GM20431 (cell line): Measurements from ENCODE around the gene LPCAT2.

Source experiments
- in situ Hi-C: fragments of 300-500 bp; cut with MseI, MboI; formaldehyde crosslinking; loops from one replicate; pipeline ENCODE4 v1.15.0; 2020; ENCODE audit warnings: low sequenced_read_pairs; ENCODE audit not compliant: unreplicated experiment

Gene LPCAT2

DNA sequence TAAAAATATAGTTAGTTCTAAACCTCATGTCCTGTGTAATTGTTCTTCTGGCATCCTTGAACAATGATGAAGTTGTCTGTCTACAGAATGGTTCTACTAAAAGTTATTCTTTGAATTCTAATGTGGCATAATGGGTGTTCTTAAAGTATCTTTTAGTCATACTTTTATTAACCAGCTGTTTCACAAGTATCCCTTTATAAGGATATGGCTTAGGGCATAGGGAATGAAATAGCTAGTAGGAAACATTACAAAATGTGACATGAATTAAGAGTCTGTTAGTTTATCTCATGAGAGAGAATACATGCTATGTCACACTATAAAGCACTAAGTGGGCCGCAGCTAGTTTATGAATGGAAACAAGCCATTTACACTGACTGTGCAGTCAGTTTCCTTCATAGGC, 31.3 kb downstream of the LPCAT2 start:
- in situ Hi-C loops = no loop called here

DNA sequence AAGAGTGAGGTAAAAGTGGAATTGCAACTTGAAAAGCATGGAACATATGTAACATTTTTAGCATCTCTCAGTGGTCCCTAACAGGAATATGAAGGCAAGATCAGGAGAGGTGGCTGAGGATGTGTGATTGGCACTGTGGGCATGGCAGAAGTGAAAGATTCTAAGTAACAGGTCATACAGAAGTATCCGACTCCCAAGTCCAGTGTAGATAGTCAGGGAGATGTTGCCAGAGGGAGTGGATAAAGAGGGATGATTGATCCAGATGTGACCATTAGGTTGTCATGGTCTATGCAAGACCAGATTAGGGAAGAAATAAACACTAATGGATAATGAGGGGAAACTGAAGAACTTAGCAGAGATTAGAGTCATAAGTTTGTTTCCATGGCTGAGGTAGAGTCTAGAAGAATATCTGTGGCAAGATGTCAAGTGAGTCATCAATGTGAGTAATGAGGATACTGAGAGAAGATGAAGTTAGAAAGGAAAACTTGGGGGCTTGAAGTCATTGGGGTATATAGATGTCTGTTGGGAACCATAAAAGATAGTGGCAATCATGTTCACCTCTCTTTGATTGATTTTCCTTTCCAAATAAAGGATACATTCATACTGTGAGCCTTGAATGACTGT, 33.7 kb downstream of the LPCAT2 start:
- in situ Hi-C loops = no loop called here

DNA sequence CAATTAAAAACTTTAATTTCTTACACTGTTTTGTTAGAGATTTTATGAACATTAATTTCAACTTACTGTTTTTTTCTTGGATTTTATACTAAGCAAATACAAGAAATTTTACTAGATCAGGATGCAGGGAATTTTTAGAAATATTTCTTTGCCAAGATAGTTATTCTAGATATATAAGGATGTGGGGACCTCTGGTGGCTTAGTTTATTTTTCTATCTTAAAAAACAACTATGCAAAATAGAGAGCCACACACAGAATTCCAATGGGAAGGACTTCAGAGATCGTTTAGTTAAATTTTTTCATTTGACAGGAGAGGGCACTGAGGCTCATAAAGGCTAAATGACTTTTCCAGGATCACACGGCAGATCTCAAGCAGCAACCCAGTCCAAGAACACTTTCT, 34.6 kb downstream of the LPCAT2 start:
- in situ Hi-C loops = no loop called here

DNA sequence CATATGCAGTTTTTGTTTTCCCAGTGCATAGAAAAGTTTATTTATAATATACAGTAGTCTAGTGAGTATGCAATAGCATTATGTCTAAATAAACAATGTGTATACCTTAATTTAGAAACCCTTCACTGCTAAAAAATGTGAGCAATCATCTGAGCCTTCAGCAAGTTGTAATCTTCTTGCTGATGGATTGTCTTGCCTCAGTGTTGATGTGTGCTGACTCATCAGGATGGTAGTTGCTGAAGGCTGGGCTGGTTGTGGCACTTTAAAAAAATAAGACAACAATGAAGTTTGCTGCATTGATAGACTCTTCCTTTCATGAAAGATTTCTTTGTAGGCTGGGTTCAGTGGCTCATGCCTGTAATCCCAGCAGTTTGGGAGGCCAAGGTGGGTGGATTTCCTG, 43.7 kb downstream of the LPCAT2 start:
- in situ Hi-C loops = no loop called here

DNA sequence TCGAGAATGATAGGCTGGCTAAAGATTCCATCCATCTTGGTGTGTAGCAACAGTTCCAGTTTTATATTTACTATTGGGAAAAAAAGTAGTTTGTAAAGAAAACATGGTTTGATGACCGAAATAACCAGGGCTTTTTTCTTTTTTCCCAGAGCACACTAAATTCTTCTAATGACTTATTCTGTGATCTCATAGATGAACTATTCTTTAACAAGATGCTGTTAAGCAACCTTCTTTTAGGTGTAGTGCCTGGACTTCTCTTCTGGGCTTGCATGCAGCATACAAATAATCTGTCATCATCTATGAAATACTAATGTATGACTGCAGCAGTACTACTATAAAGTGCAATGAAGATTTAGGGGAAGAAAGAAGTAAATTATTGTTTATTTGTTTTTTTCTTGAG, 46.6 kb downstream of the LPCAT2 start:
- in situ Hi-C loops = no loop called here

DNA sequence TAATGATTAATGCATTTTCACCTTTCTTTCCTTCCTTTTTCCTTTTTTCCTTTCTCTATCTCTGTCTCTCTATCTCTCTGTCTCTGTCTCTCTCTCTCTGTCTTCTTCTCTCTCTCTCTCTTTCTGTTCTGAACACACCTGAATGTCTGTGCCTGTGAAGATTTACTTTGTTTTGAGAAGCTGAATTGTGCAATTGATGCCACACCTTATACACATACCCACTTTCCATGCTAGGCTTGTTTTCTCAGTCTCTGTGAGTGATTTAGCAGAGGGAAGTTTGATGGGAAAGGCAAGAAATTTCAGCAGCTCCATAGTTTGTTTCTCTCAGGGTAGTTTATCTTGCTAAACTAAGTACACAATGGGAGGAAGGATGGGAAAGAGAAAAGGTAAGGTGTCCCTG, 48.3 kb downstream of the LPCAT2 start:
- in situ Hi-C loops = no loop called here

DNA sequence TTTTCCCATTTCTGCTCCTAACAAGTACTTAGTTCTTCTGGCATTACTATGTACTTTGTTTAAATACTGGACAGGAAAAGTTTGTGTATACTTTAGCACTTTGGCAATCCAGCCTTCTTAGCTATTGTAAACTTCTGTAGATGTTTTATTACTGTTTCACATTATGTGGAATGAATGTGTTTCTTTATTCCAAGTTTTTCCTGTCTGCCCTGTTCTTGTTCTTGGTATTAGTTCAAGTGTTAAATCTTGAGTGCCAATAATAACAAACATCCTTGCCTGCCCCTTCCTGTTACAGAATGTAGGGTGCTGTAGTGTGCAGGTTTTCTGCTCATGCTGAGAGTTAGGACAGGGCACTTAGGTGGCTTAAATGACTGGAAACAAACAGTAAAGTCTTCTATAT, 50.4 kb downstream of the LPCAT2 start:
- in situ Hi-C loops = no loop called here

DNA sequence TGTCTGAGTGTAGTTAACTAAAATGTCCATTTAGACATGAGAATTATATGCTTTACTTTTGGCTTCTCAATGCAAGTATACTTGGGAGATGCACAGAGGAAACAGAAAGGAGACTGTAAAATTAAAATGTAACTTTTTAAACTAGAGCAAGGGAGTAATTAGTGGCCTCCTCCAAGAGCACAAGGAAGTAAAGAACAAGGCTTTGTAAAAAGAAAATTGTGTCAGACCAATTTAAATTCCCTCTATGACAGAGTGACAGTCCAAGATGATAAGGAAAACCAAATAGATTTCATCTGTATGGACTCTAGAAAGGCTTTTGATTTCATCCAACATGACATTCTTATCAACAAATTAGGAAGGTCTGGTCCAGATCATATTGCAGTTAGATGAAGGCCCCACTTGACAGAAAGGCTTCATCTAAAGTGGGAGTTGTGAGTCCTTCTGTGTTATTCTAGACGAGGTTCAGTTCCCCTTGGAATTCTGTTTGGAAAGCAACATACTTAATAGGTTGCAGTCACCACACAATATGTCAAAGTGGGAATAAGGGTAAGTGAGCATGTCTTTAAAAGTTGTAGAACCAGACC, 51.2 kb downstream of the LPCAT2 start:
- in situ Hi-C loops = no loop called here

DNA sequence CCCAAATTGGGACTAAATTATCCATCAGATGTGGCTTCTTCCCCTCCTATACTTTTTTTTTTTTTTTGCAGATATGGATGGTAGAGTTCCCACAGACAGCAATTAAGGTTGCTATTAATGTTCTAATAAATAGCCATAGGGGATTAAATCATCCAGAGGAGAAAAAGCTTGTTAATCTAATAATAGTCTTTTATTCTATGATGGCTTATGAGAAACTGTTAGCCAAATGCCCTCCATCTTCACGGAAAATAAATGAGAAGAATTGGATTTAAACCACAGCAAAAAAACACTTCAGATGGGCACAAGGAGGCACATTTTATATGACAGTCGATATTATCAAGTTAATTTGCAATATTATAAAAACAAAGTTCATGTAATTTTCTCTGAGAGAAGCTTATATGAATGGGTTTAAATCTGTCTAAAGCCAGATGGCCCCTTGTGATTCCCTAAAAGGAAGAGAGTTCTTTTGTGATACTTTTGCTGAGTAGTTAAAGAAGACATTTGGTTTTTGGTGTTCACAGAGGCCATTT, 52.5 kb downstream of the LPCAT2 start:
- in situ Hi-C loops = no loop called here

DNA sequence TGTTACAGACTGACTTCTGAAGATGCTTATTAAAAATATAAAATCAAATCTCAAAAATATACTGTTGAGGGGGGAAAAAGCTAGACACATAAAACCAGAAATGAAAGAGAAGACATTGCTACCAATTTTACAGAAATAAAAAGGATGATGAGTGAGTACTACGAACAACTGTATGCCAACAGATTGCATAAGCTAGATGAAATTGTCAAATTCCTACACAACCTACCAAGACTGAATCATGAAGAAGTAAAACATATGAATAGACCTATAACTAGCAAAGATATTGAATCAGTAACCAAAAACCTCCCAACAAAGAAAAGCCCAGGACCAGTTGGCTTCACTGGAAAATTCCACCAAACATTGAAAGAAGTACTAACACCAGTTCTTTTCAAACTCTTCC, 54.1 kb downstream of the LPCAT2 start:
- in situ Hi-C loops = no loop called here

DNA sequence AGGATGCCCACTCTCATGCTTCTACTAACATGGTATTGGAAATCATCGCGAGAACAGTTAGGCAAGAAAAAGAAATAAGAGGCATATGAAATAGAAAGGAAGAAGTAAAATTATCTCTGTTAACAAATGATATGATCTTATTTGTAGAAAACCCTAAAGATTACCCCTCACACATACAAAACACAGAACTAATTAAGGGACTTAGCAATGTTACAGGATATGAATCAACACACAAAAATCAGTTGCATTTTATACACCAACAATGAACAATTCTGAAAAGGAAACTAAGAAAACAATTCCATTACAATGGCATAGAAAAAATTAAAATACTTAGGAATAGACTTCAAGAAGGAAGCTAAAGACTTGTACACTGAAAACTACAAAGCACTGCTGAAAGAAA, 54.9 kb downstream of the LPCAT2 start:
- in situ Hi-C loops = no loop called here

DNA sequence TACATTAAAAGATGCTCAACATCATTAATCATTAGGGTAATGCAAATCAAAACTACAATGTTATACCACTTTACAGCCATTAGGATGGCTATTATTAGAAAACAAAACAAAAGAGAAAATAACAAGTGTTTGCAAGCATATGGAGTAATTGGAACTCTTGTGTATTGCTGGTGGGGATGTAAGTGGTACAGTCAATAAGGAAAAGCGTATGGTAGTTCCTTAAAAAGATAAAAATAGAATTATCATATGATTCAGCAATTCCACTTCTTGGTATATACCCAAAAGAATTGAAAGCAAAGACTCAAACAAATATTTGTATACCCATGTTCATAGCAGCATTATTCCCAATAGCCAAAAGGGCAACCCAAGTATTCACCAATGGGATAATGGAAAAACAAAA, 56.2 kb downstream of the LPCAT2 start:
- in situ Hi-C loops = no loop called here

DNA sequence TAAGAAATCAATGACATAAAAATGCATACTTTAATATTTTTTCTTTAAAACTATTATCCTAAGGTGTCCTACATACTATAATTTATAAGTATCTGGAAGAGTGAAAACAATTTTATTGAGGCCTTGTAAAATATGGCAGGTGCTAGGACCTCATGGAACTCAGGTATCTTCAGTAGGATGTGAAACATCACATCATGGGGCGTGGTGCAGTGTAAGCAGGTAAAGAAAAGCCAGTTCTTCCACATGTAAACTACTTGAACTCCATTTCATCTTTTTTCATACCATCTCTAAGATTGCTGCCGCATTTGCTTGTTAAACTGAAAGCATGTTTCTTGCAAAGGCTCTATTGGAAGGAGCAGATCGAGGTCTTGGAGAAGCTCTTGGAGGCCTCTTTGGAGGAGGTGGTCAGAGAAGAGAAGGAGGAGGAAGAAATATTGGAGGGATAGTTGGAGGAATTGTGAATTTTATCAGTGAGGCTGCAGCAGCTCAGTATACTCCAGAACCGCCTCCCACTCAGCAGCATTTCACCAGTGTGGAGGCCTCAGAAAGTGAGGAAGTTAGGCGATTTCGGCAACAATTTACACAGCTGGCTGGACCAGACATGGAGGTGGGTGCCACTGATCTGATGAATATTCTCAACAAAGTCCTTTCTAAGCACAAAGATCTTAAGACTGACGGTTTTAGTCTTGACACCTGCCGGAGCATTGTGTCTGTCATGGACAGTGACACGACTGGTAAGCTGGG, 57.7 kb downstream of the LPCAT2 start, which contains the start of gene CAPNS2:
Gene CAPNS2, plus strand, starts transcription at position 253 of the 744 bp plus-strand sequence. Its CDS starts 73 bp downstream, at position 326.
- in situ Hi-C loops = no loop called here

DNA sequence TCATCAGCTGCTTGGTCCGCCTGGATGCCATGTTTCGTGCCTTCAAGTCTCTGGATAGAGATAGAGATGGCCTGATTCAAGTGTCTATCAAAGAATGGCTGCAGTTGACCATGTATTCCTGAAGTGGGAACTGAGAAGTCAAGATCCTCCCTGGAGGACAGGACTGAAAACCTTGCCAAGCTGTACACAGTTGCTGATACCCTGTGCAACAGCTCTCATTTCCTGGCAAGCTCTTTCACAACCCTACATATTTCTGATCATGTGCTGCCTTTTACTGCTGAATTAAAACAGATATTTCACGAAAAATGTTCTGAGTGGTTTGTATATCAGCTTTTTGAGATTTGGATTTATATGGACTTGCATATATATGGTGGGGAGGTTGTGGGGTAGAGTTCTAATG, 58.5 kb downstream of the LPCAT2 start:
- in situ Hi-C loops = no loop called here

DNA sequence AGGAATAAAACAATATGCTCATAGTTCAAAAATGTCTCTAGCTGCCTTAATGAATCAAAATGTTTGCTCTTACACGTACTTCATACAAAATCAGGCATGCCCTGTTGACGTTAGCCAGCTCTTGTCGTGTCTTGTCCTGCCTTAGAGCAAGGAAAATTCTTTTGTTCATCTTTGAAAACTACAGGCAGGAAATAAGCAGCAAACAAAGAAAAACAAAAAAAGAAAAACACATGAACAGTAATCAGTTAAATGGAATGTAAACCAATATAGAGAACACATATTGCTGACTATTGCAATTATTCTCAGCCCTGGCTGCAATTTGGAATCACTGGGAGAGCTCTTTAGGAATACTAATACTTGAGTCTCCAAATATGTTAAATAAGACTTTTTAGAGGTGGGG, 59.3 kb downstream of the LPCAT2 start:
- in situ Hi-C loops = no loop called here

DNA sequence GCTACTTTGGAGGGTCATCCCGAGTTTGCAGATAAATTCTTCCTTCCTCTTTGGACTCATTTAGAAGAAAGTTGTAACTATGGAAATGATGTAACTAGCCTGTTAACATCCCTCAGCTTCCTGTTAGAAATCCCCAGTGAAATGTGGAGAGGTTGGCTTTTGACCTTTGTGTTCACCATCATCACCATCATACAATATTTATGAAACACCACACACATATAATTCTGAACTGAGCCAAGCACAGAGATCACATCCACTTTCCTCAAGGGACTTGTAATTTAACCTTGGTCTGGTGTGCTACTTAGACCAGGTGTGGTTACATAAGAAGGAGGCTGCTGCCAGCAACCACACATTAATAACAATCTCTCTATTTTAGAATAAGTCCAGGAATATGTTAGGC, 60.2 kb downstream of the LPCAT2 start:
- in situ Hi-C loops = no loop called here

DNA sequence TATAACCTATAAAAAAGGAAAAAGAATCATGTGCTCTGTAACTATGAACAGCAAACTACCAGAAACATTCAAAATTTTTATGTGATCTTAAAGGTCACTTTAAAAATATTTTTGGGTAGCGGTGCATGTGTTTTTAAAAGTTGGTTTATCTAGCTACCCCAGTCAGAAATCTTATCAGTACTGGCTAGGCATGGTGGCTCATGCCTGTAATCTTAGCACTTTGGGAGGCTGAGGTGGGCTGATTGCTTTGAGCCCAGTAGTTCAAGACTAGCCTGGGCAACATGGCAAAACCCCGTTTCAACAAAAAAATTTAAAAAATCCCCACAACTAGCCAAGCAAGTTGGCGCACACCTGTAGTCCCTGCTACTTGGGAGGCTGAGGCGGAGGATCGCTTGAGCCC, 61.3 kb downstream of the LPCAT2 start:
- in situ Hi-C loops = no loop called here

DNA sequence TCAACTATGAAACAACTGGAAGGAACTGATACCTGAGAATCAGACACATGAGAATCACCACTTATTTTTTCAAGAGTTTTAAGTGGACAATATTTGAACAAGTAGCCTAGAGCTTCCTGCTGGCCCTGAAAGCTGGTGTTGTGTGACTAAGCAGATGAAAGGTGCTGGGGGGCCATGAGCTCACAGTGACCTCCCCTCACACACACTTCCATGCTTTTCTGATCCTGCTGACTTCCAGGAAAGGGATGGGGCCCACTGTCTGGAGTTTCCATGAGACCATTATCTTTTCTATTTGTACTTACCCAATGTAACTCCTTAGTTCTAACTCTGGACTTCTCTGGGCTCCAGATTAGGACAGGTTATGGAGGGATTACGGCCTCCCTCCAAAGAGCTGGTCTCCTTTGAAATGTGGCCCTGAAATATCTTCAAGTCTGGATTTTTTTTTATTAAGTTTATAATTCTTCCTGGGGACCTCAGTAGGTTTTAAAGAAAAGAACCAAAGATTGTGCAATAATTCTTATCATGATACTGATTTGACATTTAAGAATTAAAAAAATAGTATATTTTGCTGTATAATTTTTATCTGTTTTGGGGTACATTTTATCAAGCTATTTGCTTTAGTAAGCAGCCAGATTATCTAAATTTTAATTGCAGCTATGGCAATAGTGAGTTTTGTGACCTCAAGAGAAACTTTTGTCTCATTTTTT, 62.5 kb downstream of the LPCAT2 start:
- in situ Hi-C loops = no loop called here

DNA sequence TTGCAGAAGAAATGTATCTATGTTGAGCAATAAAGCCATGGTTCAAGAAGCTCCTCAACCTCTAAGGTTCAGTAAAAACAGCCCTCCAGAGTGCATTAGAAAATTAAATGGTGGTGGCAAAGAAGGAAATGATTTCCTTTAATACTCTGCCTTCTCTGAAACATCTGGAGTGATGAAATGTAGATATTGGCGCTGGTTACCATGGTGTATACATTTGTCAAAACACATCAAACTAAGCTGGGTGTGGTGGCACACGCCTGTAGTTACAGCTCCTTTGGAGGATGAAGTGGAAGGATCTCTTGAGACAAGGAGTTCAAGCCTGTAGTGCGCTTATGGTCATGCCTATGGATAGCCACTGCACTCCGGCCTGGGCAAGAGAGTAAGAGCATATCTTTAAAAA, 63.6 kb downstream of the LPCAT2 start:
- in situ Hi-C loops = no loop called here

DNA sequence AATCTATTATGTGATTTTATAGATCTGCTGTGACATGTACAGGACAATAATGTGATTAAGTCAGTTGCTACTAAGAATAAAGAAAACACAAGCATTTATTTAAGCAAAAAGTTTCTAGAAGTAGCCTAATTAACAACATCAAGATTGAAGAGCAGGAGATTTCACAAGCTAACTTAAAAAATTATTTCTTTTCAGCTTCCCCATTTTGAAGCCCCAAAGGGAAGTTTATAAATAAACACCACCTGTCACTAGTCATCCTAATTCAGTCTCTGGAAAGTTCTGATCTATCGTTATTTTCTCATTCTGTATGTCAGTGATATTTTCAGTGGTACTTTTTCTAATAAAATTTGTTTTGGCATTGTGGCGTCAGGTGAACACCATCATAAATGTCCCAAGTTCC, 65.9 kb downstream of the LPCAT2 start:
- in situ Hi-C loops = no loop called here

DNA sequence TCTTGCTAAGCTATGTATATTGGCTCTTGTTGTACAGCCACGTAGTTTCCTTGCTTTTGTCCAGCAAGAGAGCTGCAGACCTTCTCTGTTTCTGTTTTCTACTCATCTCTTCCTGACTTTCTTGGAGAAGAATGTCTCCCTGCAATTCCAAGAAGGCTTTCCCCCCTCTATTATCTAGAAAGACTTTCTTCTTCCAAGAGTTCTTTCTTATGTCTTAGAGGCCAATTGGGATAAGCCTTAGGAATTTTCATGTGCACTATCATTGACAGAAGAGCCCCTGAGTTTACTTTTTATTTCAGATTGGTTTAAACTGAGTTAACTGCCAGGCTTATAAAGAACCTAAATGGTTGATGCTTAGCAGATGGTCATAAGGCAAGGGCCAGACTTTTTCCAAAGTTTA, 66.6 kb downstream of the LPCAT2 start:
- in situ Hi-C loops = no loop called here
